NCI-H2107 treated with DMSO at 0.1 percent for 48 hours (cell line): ENCODE results near the gene CLCN6.

Experiments used
- DNase-seq: peaks from one replicate; lab custom pipeline; 2025; ENCODE audit not compliant: unreplicated experiment; lab: John Stamatoyannopoulos, UW

The CLCN6 gene

DNA sequence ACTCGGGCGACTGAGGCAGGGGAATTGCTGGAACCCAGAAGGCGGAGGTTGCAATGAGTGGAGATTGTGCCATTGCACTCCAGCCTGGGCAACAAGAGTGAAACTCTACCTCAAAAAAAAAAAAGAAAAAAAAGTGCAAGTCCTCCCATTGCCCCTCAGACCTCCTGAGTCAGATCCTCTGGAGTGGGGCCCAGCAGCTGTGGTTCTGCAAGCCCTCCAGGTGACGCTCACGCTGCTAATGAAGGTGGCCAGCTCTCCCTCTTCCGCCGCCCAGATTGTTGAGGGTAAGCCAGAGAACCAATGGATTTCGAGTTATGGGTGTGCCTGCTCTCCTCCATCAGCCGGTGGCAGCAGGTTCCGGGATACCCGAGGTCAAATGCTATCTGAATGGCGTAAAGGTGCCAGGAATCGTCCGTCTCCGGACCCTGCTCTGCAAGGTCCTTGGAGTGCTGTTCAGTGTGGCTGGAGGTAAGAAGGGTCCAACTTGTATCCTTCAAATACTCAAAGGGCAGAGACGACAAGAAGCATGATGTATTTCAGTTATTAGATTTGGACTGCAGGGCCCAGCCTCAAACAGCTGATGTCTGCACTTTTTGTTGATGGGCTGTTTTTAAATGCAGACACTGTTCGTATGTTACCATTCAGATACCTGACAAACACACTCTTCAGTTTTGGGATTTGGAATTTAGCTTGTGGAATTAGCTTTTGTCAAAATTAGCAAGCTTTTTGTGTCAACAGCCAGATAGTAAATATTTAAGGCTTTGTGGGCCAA is 17.6 kb downstream of the CLCN6 start:
- no peak for DNase-seq

DNA sequence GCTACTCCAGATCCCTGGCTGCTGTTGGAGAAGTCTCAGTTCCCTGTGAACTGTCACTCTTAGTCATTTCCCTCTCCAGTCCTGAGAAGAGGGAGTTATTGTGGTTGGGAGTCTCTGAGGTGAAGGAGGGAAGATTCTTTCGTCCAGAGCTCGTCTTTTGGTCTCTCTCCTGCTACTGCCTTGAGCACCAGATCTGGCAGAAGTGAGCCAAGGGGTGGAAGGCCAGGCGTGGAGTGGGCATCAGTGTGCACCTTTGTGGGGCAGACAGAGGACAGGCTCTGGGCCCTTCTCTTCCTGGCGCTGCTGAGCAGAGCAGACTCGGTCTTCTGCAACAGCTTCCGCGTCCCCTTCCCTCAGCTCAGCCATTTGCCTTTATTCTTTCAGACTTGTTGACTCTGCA is 19.1 kb downstream of the CLCN6 start:
- no peak for DNase-seq

DNA sequence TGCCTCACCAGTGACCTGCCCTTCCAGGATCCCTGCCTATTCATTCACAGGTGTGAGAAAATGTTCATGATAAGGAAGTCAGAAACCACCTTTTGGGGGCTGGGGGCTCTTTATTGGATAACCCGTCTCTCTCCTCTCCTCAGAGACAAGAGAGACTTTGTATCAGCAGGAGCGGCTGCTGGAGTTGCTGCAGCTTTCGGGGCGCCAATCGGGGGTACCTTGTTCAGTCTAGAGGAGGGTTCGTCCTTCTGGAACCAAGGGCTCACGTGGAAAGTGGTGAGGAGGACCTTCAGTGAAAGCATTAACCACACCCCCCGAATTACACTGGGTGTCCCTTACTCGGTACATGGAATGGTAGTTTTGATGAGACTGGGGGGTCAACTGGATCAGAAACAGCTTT is 21.0 kb downstream of the CLCN6 start:
- no peak for DNase-seq

DNA sequence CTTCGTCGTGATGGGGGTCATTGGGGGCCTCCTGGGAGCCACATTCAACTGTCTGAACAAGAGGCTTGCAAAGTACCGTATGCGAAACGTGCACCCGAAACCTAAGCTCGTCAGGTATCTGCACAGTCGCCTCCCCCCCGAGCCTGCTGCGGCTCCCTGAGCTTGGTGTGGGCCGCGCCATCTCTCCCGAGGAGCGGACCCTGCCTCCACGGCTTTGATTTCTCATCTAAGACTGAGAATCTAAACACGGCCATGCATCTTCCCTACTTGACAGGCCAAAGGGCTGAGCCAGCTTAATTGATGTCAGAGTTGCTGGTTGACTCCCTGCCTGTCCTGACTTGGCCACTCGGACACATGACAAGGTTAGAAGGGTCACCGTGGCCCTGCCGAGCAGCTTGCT is 22.5 kb downstream of the CLCN6 start:
- DNase-seq: no peak

DNA sequence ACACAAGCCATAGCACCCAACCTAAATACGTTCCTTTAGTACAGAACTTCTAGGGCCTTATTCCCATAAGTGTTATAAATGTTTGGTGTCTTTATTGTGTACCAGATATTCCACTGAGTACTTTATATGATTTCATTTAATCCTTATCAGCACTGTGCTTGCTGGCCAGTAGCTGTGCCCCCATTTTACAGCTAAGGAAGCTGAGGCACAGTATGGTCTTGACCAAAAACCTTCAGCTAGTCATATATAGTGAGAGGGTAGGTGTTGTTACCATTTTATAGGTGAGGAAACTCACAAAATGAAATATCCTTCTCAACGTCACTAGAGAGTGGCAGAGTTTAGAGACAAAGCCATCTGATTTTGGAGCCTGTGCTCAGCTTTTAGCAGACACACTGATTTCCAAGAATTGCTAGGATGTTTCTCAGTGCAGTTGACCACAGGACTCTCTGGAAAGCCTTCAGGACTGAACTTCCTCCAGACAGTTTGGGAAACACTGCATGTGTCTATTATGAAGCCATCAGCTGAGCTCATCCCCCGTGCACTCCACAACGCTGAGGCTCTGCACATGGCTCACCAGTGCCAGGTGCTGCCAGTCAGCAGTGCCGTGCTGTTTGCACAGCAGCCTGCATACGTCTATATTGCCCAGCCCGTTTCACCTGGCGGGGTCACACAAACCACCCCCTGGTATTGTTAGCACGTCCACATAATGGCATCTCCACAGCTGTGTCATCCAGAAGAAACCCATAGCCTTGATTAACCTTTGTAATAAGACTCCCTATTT is 26.1 kb downstream of the CLCN6 start:
- peak; percentile 80 for DNase-seq

DNA sequence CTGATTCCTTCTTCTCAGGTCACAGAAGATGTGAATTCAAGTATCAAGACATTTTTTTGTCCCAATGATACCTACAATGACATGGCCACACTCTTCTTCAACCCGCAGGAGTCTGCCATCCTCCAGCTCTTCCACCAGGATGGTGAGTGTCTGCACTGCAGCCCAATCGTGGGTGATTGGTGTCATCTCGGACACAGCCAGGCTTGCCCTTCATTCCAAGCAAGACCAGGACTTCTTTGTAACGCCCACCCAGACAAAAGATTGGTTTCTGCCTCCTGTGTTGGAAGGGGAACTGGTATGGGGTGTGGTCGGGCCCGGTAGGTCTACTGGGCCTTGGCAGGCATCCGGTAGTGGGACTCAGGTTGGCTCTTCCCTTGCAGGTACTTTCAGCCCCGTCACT is 27.5 kb downstream of the CLCN6 start:
- no peak for DNase-seq

DNA sequence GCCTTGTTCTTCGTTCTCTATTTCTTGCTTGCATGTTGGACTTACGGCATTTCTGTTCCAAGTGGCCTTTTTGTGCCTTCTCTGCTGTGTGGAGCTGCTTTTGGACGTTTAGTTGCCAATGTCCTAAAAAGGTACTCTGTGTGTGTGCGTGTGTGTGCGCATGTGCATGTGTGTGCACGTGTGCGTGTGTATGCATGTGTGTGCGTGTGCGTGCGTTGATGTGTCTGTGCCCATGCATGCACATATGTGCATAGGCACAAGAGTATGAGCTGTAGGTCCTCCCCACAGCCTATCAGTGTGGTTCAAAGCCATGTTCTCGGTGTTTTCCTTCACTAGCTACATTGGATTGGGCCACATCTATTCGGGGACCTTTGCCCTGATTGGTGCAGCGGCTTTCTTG is 27.9 kb downstream of the CLCN6 start:
- DNase-seq: no peak

DNA sequence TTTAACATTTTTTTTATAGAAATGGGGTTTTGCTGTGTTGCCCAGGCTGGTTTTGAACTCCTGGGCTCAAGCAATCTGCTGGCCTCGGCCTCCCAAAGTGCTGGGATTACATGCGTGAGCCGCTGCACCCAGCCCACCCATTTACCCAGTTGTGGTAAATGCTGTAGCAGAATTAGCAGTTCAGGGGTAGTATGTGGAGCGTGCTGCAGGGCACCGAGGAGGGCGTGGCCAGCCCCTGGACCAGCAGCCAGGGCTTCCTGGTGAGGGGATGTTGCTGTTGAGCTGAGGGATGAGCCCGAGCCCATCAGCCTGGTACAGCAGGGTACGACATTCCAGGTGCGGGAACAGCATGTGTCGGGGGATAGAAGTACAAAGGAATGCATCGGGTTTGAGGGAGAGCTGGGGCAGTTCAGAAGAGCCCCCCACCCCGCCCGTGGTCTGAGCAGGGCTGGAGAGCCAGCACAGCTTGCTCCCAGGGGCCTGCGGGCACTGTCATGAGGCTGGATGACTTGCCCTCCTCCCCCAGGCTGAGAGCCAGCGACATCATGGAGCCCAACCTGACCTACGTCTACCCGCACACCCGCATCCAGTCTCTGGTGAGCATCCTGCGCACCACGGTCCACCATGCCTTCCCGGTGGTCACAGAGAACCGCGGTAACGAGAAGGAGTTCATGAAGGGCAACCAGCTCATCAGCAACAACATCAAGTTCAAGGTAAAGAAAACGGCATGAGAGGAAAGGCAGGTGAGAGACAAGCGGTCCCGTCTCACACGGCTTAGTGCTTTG is 29.6 kb downstream of the CLCN6 start:
- DNase-seq: no peak

DNA sequence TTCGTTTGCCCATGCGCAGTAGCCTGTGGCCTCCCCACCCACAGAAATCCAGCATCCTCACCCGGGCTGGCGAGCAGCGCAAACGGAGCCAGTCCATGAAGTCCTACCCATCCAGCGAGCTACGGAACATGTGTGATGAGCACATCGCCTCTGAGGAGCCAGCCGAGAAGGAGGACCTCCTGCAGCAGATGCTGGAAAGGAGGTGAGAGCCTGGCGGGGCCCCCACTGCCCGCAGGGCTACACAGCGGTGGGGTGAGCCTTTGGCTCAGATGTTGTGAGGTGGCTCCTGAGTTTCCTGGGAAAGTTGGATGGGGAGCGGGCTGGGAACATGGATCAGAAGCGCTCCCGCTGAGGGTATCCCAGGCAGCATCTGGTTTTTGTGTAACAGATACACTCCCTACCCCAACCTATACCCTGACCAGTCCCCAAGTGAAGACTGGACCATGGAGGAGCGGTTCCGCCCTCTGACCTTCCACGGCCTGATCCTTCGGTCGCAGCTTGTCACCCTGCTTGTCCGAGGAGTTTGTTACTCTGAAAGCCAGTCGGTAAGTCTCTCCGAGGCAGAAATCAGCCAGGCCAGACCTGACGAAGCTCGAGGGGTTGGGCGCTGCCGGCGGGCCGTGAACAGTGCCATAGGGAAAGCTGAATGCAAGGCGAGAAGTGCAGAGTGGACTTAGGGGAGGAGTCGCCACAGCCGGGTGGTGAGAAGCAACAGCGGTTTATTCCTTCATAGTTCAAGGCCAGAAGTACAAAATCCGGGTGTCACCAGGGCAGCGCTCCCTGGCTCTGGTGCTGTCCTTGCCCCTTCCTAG is 31.2 kb downstream of the CLCN6 start:
- DNase-seq: no peak

DNA sequence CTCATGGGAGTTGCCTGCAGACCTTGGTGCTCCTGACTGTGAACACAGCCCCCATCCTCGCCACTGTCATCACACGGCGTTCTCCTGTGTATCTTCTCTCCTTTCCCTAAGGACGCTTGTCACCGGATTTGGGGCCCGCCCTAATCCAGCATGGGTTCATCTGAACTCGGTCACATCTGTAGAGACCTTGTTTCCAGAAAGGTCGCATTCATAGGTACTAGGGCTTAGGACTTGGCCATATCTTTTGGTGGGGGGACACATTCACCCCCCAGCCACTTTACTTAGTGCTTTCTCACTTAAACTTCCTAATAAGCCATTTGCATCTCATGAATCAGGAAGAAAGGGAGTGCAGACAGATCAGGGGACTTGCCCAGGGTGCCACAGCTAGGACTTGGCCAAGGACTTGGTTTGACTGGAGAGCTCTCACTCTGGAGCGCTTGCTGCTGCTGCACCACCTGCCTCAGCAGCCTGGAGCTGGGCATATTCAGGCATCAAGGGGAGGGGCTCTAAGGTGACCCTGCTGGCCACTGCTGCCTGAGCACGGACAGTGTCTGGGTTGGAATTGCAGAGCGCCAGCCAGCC is 31.9 kb downstream of the CLCN6 start:
- DNase-seq: no peak

DNA sequence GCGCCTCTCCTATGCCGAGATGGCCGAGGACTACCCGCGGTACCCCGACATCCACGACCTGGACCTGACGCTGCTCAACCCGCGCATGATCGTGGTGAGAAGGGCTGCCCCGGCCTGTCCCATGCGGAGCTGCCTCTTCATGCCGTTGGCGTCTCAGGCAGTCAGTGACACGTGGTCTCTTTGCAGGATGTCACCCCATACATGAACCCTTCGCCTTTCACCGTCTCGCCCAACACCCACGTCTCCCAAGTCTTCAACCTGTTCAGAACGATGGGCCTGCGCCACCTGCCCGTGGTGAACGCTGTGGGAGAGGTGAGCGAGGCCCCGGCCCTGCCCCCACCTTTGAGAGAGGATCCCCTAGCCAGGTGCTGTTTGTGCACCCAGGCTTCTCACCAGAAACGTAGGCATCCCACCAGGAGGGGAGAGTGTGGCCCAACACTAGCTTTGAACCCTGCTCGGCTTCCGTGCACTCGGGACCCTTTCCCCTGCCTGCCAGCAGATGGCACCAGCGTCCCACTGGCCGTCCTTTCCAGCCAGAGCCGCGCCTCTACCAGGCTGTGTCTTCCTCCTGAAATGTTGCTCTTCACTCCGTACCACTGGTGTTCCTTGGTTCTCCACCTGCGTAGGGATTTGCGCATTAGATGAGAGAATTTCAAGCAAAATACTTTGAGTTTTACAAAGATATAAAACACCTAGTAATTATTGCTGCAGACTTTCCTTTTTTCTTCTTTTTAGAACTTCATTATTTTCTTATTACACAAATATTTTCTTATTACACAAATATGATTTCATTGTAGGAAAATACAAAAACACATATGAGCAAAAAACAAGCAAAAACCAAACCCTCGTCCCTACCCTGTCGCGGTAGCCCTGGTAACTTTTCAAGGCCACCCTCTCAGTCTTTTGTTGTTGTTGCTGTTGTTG is 32.6 kb downstream of the CLCN6 start:
- peak; percentile 42 for DNase-seq

DNA sequence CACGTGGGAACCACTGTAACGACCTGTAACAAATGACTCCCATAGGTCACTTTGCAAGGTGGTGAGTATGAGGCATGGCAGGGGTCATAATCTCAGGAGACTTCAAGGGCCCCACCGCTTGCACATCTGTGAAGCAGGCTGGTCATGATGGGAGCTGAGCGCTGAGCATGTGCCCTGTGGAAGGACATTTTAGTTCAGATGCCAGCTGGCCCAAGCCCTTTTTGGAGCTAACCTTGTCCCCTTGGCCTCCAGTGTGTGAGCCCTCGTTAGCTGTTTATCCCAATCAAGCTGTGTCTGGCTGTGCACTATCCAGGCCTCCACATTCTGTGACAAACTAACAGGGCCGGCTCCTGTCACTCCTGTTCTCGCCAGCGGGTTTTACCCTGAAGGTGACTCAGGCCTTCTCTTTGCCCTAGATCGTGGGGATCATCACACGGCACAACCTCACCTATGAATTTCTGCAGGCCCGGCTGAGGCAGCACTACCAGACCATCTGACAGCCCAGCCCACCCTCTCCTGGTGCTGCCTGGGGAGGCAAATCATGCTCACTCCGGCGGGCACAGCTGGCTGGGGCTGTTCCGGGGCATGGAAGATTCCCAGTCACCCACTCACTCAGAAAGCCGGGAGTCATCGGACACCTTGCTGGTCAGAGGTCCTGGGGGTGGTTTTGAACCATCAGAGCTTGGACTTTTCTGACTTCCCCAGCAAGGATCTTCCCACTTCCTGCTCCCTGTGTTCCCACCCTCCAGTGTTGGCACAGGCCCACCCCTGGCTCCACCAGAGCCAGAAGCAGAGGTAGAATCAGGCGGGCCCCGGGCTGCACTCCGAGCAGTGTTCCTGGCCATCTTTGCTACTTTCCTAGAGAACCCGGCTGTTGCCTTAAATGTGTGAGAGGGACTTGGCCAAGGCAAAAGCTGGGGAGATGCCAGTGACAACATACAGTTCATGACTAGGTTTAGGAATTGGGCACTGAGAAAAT is 34.0 kb downstream of the CLCN6 start:
- DNase-seq: no peak

DNA sequence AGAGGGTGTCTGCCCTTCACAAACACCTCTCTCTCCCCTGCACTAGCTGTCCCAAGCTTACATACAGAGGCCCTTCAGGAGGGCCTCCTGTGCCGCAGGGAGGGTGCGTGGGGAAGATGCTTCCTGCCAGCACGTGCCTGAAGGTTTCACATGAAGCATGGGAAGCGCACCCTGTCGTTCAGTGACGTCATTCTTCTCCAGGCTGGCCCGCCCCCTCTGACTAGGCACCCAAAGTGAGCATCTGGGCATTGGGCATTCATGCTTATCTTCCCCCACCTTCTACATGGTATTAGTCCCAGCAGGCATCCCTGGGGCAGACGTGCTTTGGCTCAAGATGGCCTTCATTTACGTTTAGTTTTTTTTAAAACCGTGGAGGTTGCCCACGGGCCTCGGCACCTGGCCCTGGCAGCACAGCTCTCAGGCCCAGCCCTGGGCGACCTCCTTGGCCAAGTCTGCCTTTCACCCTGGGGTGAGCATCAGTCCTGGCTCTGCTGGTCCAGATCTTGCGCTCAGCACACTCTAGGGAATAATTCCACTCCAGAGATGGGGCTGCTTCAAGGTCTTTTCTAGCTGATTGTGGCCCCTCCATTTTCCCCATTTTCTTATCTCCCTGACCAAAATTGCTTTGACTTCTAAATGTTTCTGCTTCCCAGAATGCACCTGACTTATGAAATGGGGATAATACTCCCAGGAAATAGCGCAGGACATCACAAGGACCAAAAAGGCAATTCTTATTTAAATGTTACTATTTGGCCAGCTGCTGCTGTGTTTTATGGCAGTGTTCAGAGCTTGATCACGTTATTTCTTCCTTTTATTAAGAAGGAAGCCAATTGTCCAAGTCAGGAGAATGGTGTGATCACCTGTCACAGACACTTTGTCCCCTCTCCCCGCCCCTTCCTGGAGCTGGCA is 35.5 kb downstream of the CLCN6 start:
- DNase-seq: no peak

DNA sequence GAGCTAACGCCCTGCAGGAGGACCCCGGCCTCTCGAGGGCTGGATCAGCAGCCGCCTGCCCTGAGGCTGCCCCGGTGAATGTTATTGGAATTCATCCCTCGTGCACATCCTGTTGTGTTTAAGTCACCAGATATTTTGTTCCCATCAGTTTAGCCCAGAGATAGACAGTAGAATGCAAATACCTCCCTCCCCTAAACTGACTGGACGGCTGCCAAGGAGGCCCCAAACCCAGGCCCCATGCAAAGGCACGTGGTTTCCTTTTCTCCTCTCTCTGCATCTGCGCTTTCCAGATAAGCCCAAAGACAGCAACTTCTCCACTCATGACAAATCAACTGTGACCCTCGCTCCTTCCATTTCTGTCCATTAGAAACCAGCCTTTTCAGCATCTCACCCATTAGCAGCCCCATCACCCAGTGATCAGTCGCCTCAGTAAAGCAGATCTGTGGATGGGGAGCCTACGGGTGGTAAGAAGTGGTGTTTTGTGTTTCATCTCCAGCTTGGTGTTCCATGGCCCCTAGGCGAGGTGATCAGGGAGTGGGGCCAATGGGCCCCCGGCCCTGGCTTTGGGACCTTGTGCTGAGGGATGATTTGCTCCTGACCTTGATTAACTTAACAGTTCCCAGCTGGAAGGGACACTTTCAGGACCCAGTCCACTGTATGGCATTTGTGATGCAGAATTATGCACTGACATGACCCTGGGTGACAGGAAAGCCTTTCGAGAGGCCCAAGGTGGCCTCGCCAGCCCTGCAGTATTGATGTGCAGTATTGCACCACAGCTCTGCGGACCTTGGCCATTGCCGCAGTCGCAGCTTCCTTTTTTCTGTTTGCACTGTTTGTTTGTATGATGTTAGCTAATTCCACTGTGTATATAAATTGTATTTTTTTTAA is 36.4 kb downstream of the CLCN6 start:
- DNase-seq: no peak

DNA sequence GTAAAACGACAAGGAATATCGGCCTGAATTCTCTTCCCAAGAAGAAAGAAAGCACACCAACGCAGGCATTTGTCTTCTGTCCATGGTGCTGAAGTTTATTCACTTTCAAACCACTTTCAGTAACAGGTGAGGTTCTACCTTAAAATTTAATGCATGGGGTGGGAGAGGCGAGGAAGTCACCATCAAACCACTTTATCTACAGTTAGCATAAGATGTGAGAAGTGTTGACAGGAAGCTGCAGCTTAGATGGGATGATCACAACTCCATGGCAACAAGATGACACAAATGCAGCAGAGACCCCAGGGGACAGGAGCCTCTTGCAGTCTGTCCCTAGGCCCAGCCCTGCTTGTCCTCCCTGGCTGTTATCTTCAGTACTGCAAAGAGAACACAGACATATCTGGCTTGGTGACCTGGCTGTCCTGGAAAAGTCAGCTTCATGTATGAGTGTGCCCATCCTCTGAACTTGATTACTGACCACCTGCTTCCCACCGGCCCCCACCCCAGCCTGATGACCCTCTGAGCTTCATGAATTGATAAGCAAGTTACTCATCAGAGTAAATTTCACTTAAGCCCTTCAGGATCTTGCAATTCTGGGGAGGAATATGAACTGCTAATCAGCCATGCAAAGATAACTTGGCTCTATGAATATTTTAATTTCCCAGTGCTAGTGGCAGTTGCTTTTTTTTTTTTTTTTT is 39.8 kb downstream of the CLCN6 start:
- no peak for DNase-seq
